BJ (cell line): ENCODE results near the gene TBC1D21. TPM values are rescaled to one million over a fixed set of nuclear protein-coding genes. Genes with fewer than 3 reads are reported as not detected.

Experiments used
- CTCF ChIA-PET: fragments of 350-600 bp; formaldehyde crosslinking; extraction: SDS; loops from one replicate; lab custom pipeline; 2021; ENCODE audit warnings: antibody characterized with exemption, inconsistent platforms; lab: Yijun Ruan, JAX
- POLR2A ChIA-PET: fragments of 300-600 bp; sonication (Branson Sonifier 250); formaldehyde crosslinking; extraction: SDS; loops from one replicate; lab custom pipeline; 2021; ENCODE audit warnings: antibody characterized with exemption; lab: Charles Lee
- DNase-seq: peaks from one replicate; pipeline ENCODE4 v3.0.0-alpha.2; 2011; ENCODE audit warnings: low read depth
- H3K27me3 ChIP-seq: 2 replicates; pipeline ENCODE4 v1.6.0; 2011; ENCODE audit warnings: low read length; ENCODE audit not compliant: control insufficient read depth, insufficient read depth
- H3K36me3 ChIP-seq: 2 replicates; pipeline ENCODE4 v1.5.1; 2011; ENCODE audit warnings: low read length; ENCODE audit not compliant: control insufficient read depth, insufficient read depth
- H3K4me3 ChIP-seq: 2 replicates; pipeline ENCODE4 v1.5.1; 2011; ENCODE audit warnings: low read depth, mild to moderate bottlenecking, control low read depth, low read length
- polyA plus RNA-seq: library from polyadenylated mRNA; depleted of rRNA; stranded (reverse); fragments of >200 nt; gene quantifications from 2 replicates; pipeline ENCODE4 v1.2.3, GENCODE V29; 2011
- TF ChIP-seq, protein P1 (sequence below): IDR thresholded peaks from 2 replicates; pipeline ENCODE4 v1.5.1; 2011; ENCODE audit warnings: low read depth, mild to moderate bottlenecking, control low read depth, inconsistent platforms, low read length, moderate library complexity; ENCODE audit not compliant: insufficient read depth

The TBC1D21 gene
- polyA plus RNA-seq, 1 experiment, result not detected

DNA sequence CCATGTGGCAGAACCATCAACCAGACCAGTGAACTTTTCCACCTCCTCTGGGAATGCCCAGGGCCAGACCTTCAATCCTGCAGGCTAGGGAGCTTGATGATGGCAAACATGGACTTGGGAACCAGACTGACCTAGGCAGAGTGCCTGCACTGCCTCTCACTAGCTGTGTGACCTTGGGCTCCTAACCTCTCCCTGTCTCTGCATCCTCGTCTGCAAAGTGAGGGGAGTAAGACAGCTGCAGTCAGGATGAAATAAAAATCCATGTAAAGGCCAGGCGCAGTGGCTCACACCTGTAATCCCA lies 35.4 kb downstream of the TBC1D21 start:
- CTCF ChIA-PET, result interaction anchor here (0.6 to 8.5 kb wide), 11 partner anchors 11 to 683 kb away, joined by 3 to 108 read pairs (median 4); partner anchors contain the start of gene TBC1D21
- POLR2A ChIA-PET, result no interaction called here
- TF ChIP-seq, protein P1, sequence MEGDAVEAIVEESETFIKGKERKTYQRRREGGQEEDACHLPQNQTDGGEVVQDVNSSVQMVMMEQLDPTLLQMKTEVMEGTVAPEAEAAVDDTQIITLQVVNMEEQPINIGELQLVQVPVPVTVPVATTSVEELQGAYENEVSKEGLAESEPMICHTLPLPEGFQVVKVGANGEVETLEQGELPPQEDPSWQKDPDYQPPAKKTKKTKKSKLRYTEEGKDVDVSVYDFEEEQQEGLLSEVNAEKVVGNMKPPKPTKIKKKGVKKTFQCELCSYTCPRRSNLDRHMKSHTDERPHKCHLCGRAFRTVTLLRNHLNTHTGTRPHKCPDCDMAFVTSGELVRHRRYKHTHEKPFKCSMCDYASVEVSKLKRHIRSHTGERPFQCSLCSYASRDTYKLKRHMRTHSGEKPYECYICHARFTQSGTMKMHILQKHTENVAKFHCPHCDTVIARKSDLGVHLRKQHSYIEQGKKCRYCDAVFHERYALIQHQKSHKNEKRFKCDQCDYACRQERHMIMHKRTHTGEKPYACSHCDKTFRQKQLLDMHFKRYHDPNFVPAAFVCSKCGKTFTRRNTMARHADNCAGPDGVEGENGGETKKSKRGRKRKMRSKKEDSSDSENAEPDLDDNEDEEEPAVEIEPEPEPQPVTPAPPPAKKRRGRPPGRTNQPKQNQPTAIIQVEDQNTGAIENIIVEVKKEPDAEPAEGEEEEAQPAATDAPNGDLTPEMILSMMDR, result no peak

DNA sequence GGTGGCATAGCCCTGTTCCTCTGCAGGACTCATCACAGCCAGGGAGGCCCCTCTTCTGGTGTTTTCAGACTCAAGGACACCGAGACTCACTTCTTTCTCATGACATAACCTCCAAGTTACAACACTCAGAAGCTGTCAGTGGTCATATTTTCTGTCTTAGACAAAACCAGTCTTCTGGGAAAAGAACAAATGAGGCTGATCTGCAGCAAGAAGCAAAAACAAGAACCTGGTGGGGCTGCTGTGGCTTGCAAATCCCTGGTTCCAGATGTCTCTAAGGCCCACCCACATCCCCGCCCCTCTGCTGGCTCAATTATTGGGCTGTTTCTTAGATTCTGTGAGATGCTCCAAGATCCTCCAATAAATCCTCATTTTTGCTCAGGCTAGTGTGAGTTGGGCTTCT lies 36.3 kb downstream of the TBC1D21 start:
- Histone ChIP-seq H3K36me3 (0 out of 2 replicates have a peak, but pooled peaks cover 2% of the 10 kb centered on the region), H3K4me3 (no peak overlapping the region), H3K27me3 (no peaks in the 10 kb centered on the region)
- ChIA-PET POLR2A (no interaction called here), CTCF (interaction anchor here (0.7 to 8.5 kb wide), 9 partner anchors 10 to 353 kb away, joined by 3 to 108 read pairs (median 6); partner anchors contain the start of gene TBC1D21)
- TF ChIP-seq, protein P1, result no peak
- no peak for DNase-seq

More for the DNA sequence above, 35.4 kb downstream of the TBC1D21 start:
- Histone ChIP-seq H3K27me3 (no peaks in the 10 kb centered on the region), H3K4me3 (no peak overlapping the region), H3K36me3 (0 out of 2 replicates have a peak, but pooled peaks cover 2% of the 10 kb centered on the region)
- DNase-seq, result no peak

- no peaks in the 10 kb centered on the region for H3K27me3 ChIP-seq
- ChIA-PET CTCF (interaction anchor here (0.9 to 8.5 kb wide), 7 partner anchors 9 to 354 kb away, joined by 3 to 108 read pairs (median 4); partner anchors contain the start of gene TBC1D21), POLR2A (no interaction called here)
- no peak overlapping the region for H3K4me3 ChIP-seq
- H3K36me3 ChIP-seq, result 0 out of 2 replicates have a peak, but pooled peaks cover 2% of the 10 kb centered on the region
- TF ChIP-seq, protein P1, result no peak
- DNase-seq, result no peak
Measured at GRCh38 chr15:73910522-73911303, 37.3 kb downstream of the TBC1D21 start.

DNA sequence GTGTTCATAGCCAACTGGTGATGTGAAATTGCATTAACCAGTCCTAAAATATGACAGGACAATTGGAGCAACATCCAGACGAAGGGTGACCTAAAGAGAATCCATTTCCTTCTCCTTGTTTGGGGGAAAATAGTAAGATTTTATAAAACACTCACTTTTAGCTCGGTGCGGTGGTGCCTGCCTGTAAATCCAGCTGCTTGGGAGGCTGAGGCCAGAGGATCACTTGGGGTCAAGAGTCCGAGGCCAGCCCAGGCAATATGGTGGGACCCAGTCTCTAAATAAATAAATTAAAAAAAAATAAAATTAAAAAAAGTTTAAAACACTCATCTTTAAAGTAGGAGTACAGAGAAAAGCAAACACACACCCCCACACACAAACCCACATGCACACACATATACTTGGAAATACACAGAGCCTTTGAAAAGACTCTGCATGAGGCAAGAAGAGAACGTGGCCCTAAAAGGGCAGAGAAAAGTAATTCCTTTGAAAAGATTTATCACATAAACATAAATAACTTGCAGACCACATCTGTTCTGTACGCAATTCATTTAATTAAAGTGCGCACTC lies 38.7 kb downstream of the TBC1D21 start:
- ChIA-PET CTCF (interaction anchor here (0.8 to 8.5 kb wide), 5 partner anchors 7 to 153 kb away, joined by 3 to 108 read pairs (median 5); partner anchors contain the start of gene TBC1D21), POLR2A (no interaction called here)

GRCh38 chr15:73914145-73914544 lies 40.8 kb downstream of the TBC1D21 start:
- Histone ChIP-seq H3K4me3 (no peak overlapping the region), H3K36me3 (peaks cover 2% of the 10 kb centered on the region; the same call in 1 of the 2 replicates), H3K27me3 (no peaks in the 10 kb centered on the region)
- no peak for DNase-seq
- POLR2A ChIA-PET, result no interaction called here
- TF ChIP-seq, protein P1, result no peak
- CTCF ChIA-PET, result interaction anchor here (0.7 to 2.0 kb wide), 4 partner anchors 13 to 44 kb away, joined by 3 to 7 read pairs (median 4); no protein-coding TSS in a partner anchor

More for the DNA sequence above, 38.7 kb downstream of the TBC1D21 start:
- TF ChIP-seq, protein P1, result no peak
- H3K36me3 ChIP-seq, result 0 out of 2 replicates have a peak, but pooled peaks cover 2% of the 10 kb centered on the region
- no peak for DNase-seq
- no peaks in the 10 kb centered on the region for H3K27me3 ChIP-seq
- no peak overlapping the region for H3K4me3 ChIP-seq
